Hematopoietic multipotent progenitor cell (in vitro differentiated cells): ENCODE results near the gene EFNA5. TPM values are rescaled to one million over a fixed set of nuclear protein-coding genes. Genes with fewer than 3 reads are reported as not detected.

ENCODE experiments used
- DNase-seq, 3 donors: peaks; one replicate each; pipeline ENCODE4 v3.0.0-alpha.2; 2011 to 2015; ENCODE audit warnings: low read depth in 2 of 3, low spot score in 2 of 3
- total RNA-seq: library from RNA; depleted of rRNA; stranded (reverse); fragments of >200 nt; gene quantifications from one replicate; pipeline ENCODE4 v1.2.3, GENCODE V29; 2012

EFNA5 gene
- total RNA-seq, 1 donor: under 0.01 TPM

- no peak for DNase-seq
These were observed 285.0 kb downstream of the EFNA5 start for GRCh38 chr5:107385708-107386107.

GRCh38 chr5:107384256-107384655 lies 286.5 kb downstream of the EFNA5 start:
- DNase-seq: no peak

- no peak for DNase-seq
These were observed 287.3 kb downstream of the EFNA5 start for GRCh38 chr5:107383414-107383813.

GRCh38 chr5:107381189-107381856 lies 289.4 kb downstream of the EFNA5 start:
- DNase-seq: no peak

- no peak for DNase-seq
These were observed 290.1 kb downstream of the EFNA5 start for GRCh38 chr5:107380654-107381053.

GRCh38 chr5:107378218-107378899 lies 292.4 kb downstream of the EFNA5 start:
- DNase-seq: no peak

- no peak for DNase-seq
These were observed 293.5 kb downstream of the EFNA5 start for GRCh38 chr5:107377277-107377609.

- no peak for DNase-seq
These were observed 294.0 kb downstream of the EFNA5 start for GRCh38 chr5:107376546-107377276.

GRCh38 chr5:107373549-107374263 lies 297.0 kb downstream of the EFNA5 start:
- DNase-seq: no peak

- no peak for DNase-seq
These were observed 297.9 kb downstream of the EFNA5 start for GRCh38 chr5:107372723-107373450.

GRCh38 chr5:107370396-107370968 lies 300.3 kb downstream of the EFNA5 start:
- DNase-seq: no peak

- DNase-seq: no peak
These were observed 301.1 kb downstream of the EFNA5 start for GRCh38 chr5:107369622-107370021.

- no peak for DNase-seq
These were observed 302.1 kb downstream of the EFNA5 start for GRCh38 chr5:107368615-107369014.

GRCh38 chr5:107367939-107368338 lies 302.8 kb downstream of the EFNA5 start:
- DNase-seq: no peak

- DNase-seq: no peak
These were observed 303.3 kb downstream of the EFNA5 start for GRCh38 chr5:107367480-107367879.

GRCh38 chr5:107365320-107366109 lies 305.2 kb downstream of the EFNA5 start:
- DNase-seq: peak in 2 of 3 donors; percentile 45 to 78

GRCh38 chr5:107364443-107365319 lies 306.1 kb downstream of the EFNA5 start:
- DNase-seq: no peak

GRCh38 chr5:107363768-107364167 lies 307.0 kb downstream of the EFNA5 start:
- no peak for DNase-seq
